CD4-positive, alpha-beta memory T cell (primary cell): ENCODE results near the gene KCTD15. TPM values are rescaled to one million over a fixed set of nuclear protein-coding genes. Genes with fewer than 3 reads are reported as not detected.

ENCODE experiments used
- CTCF ChIA-PET: fragments of 350-600 bp; sonication (Branson Sonifier 250); formaldehyde crosslinking; loops from one replicate; lab custom pipeline; 2021; ENCODE audit warnings: inconsistent platforms; ENCODE audit not compliant: partially characterized antibody; lab: Charles Lee
- POLR2A ChIA-PET: fragments of 350-600 bp; sonication (Branson Sonifier 250); formaldehyde crosslinking; loops from one replicate; lab custom pipeline; 2021; ENCODE audit not compliant: partially characterized antibody; lab: Charles Lee
- DNase-seq, 5 donors: peaks; one replicate each; pipeline versions ENCODE4 v3.0.0 to v3.0.0-alpha.2; 2020 to 2022; ENCODE audit warnings: mixed read lengths in 1 of 5
- H3K27ac ChIP-seq: one replicate; pipeline ENCODE4 v1.7.0; 2013; ENCODE audit warnings: low read depth, low read length
- H3K27me3 ChIP-seq: 2 replicates; pipeline ENCODE4 v1.7.0; 2013; ENCODE audit warnings: mild to moderate bottlenecking, low read length, moderate library complexity; ENCODE audit not compliant: insufficient read depth
- H3K36me3 ChIP-seq: 2 replicates; pipeline ENCODE4 v1.7.0; 2013; ENCODE audit warnings: mild to moderate bottlenecking, low read length, moderate library complexity; ENCODE audit not compliant: insufficient read depth
- H3K4me1 ChIP-seq: 2 replicates; pipeline ENCODE4 v1.7.0; 2013; ENCODE audit warnings: mild to moderate bottlenecking, low read length, moderate library complexity; ENCODE audit not compliant: insufficient read depth
- H3K4me3 ChIP-seq, 2 donors: one replicate each; pipeline ENCODE4 v1.7.0; 2013; ENCODE audit warnings: low read length in 2 of 2, mild to moderate bottlenecking in 1 of 2
- H3K9me3 ChIP-seq, 2 donors: one replicate each; pipeline ENCODE4 v1.7.0; 2013; ENCODE audit warnings: low read length in 2 of 2, control low read depth in 1 of 2; ENCODE audit not compliant: control insufficient read depth in 1 of 2
- H3K27ac Mint-ChIP-seq, 7 donors: one replicate each; pipeline ENCODE4 v1.8.0; 2020 to 2021; ENCODE audit warnings: mixed read lengths in 7 of 7, mild to moderate bottlenecking in 6 of 7, inconsistent platforms in 3 of 7, moderate library complexity in 3 of 7
- H3K27me3 Mint-ChIP-seq, 2 donors: one replicate each; pipeline ENCODE4 v1.8.0; 2020 to 2021; ENCODE audit warnings: mixed read lengths in 2 of 2
- H3K36me3 Mint-ChIP-seq, 2 donors: one replicate each; pipeline ENCODE4 v1.8.0; 2020 to 2021; ENCODE audit warnings: mixed read lengths in 2 of 2, inconsistent platforms in 1 of 2, mild to moderate bottlenecking in 1 of 2
- H3K4me1 Mint-ChIP-seq, 4 donors: one replicate each; pipeline ENCODE4 v1.8.0; 2020 to 2021; ENCODE audit warnings: mixed read lengths in 4 of 4, mild to moderate bottlenecking in 1 of 4
- H3K4me3 Mint-ChIP-seq, 8 donors: one replicate each; pipeline ENCODE4 v1.8.0; 2020 to 2021; ENCODE audit warnings: mixed read lengths in 8 of 8, mild to moderate bottlenecking in 7 of 8, moderate library complexity in 6 of 8, inconsistent platforms in 3 of 8
- H3K9me3 Mint-ChIP-seq, 8 donors: one replicate each; pipeline ENCODE4 v1.8.0; 2020 to 2021; ENCODE audit warnings: mixed read lengths in 8 of 8, mild to moderate bottlenecking in 5 of 8, inconsistent platforms in 3 of 8, moderate library complexity in 1 of 8
- intact Hi-C: fragments of 100-400 bp; cut with micrococcal nuclease; formaldehyde crosslinking; loops from one replicate; pipeline ENCODE4 v1.15.1; 2023
- polyA plus RNA-seq, 2 donors: library from polyadenylated mRNA; unstranded; fragments of 300-500 nt; fragmentation: Illumina TruSeq; gene quantifications; one replicate each; pipeline ENCODE4 v1.2.3, GENCODE V29; 2021
- total RNA-seq, 2 experiments: library from RNA; stranded (reverse); gene quantifications; one replicate each; pipeline ENCODE4 v1.2.3, GENCODE V29; 2021

The KCTD15 gene
- total and polyA plus RNA-seq, 4 experiments from 2014 or later = 0.68 to 11.0 (median 5.8) TPM

DNA sequence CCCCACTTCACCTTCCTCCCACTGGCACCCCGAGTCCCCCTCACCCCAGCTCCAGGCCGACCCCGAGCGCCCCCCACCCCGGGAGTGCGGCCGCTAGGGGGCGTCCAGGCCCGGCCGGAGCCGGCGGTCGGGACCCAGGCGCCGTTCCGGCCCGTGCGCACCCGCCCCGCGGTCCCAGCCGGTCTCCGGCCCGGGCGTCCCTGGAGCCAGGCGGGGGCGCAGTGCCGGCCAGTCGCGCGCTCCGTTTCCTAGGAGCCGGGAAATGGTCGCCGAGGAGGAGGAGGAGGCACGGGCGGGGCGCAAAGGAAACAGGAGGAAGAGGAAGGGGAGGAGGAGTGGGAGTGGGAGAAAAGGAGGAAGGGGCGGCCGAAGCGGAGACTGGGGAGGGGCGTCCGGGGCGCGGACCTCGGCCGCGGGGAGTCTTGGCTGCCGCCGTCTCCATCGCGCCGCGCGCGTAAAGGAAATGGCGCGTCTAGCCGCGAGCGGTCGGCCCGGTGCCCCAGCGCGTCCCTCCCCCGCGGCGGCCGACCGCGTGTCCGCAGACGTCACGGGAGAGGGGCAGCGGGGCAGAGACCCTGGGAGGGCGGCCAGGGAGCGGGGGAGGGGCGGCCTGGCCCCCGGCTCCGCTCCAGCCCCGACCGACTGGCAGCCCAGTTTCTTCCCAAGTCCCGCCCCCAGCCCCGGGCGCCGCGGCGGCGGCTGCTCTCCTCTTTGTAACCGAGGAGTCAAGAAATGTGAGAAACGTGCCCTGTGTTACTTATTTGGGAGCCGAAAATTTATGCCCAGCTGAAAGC is 1.1 kb upstream of the KCTD15 start:
- Histone ChIP-seq H3K36me3 (no peaks in the 10 kb centered on the region), H3K27ac (peak overlapping the region; percentile 15), H3K9me3 (no peaks in the 10 kb centered on the region), H3K4me3 (peak overlapping the region in 1 of 2 donors; percentile 35), H3K27me3 (peaks cover 11% of the 10 kb centered on the region), H3K4me1 (peaks cover 14% of the 10 kb centered on the region)
- Mint-ChIP-seq H3K4me1 (peaks cover 3 to 29% (median 5%) of the 10 kb centered on the region in 4 donors), H3K9me3 (peaks cover 0 to 1% (median 0%) of the 10 kb centered on the region in 8 donors), H3K27me3 (peaks cover 13 to 17% of the 10 kb centered on the region in 2 donors), H3K27ac (peak overlapping the region in 3 of 7 donors; percentile 16 to 77 (median 47)), H3K4me3 (peak overlapping the region; percentile 74 to 87 (median 78)), H3K36me3 (no peaks in the 10 kb centered on the region)
- intact Hi-C loops = loop anchor here (1.0 to 5.0 kb wide), 3 partner anchors 25 to 302 kb away; no protein-coding TSS in a partner anchor
- ChIA-PET POLR2A (interaction anchor here (0.9 to 4.3 kb wide), 7 partner anchors 11 to 203 kb away, joined by 4 to 55 read pairs (median 12); no protein-coding TSS in a partner anchor), CTCF (interaction anchor here (0.8 to 2.3 kb wide), 14 partner anchors 8 to 340 kb away, joined by 3 to 16 read pairs (median 6); no protein-coding TSS in a partner anchor)
- DNase-seq = peak; percentile 31 to 54 (median 45)

GRCh38 chr19:33797802-33798671 is 1.4 kb downstream of the KCTD15 start:
- intact Hi-C loops = loop anchor here (5.0 kb wide), 2 partner anchors 199 to 299 kb away; no protein-coding TSS in a partner anchor
- peaks cover 14% of the 10 kb centered on the region for H3K4me1 ChIP-seq
- peak in 1 of 5 donors; percentile 30 for DNase-seq
- Mint-ChIP-seq H3K9me3 (peaks cover 0 to 1% (median 0%) of the 10 kb centered on the region in 8 donors), H3K36me3 (no peaks in the 10 kb centered on the region), H3K4me1 (peaks cover 0 to 23% (median 3%) of the 10 kb centered on the region in 4 donors), H3K27me3 (peaks cover 9 to 13% of the 10 kb centered on the region in 2 donors), H3K4me3 (peak overlapping the region; percentile 79 to 90 (median 89)), H3K27ac (peak overlapping the region in 5 of 7 donors; percentile 10 to 80 (median 73))
- no peak overlapping the region for H3K27ac ChIP-seq
- H3K36me3 ChIP-seq = no peaks in the 10 kb centered on the region
- CTCF ChIA-PET = interaction anchor here (0.7 to 2.3 kb wide), 6 partner anchors 8 to 1541 kb away, joined by 3 to 9 read pairs (median 6); no protein-coding TSS in a partner anchor
- peaks cover under 1% of the 10 kb centered on the region for H3K27me3 ChIP-seq
- no peaks in the 10 kb centered on the region for H3K9me3 ChIP-seq
- H3K4me3 ChIP-seq = peak overlapping the region in 1 of 2 donors; percentile 47
- POLR2A ChIA-PET = interaction anchor here (0.9 to 4.3 kb wide), 6 partner anchors 7 to 137 kb away, joined by 3 to 55 read pairs (median 15); no protein-coding TSS in a partner anchor

GRCh38 chr19:33798681-33799111 is 2.0 kb downstream of the KCTD15 start:
- Mint-ChIP-seq H3K4me3 (peak overlapping the region in 7 of 8 donors; percentile 33 to 80 (median 61)), H3K4me1 (peaks cover 0 to 23% (median 3%) of the 10 kb centered on the region in 4 donors), H3K36me3 (no peaks in the 10 kb centered on the region), H3K27me3 (peaks cover 6 to 8% of the 10 kb centered on the region in 2 donors), H3K9me3 (peaks cover 0 to 1% (median 0%) of the 10 kb centered on the region in 8 donors), H3K27ac (peak overlapping the region in 1 of 7 donors; percentile 67)
- POLR2A ChIA-PET = interaction anchor here (4.3 kb wide), 1 partner anchor 22 kb away, joined by 55 read pairs; no protein-coding TSS in a partner anchor
- Histone ChIP-seq H3K4me1 (peaks cover 14% of the 10 kb centered on the region), H3K27ac (no peak overlapping the region), H3K9me3 (no peaks in the 10 kb centered on the region), H3K4me3 (no peak overlapping the region), H3K27me3 (no peaks in the 10 kb centered on the region), H3K36me3 (no peaks in the 10 kb centered on the region)
- CTCF ChIA-PET = no interaction called here
- intact Hi-C loops = loop anchor here (5.0 kb wide), 2 partner anchors 199 to 299 kb away; no protein-coding TSS in a partner anchor
- no peak for DNase-seq

DNA sequence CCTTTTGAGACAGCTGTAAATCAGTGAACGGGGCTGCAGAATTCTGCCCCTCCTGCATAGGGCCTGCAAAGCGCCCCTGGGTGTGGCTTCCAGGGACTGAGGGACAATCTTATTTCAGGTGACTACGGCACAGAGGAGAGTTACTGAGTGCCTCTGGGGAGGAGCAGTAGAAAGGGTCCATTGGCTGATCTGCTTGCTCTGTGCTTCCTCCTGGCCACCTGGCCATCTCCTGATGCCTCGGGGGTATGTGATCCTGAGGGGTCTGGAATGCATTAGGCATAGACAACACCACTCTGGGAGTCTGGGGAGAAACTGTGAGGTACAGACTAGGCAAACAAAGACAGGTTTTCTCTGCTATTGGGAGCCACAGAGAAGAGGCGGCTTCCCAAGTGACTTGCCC is 2.8 kb downstream of the KCTD15 start:
- Mint-ChIP-seq H3K36me3 (no peaks in the 10 kb centered on the region), H3K4me1 (peaks cover 0 to 23% (median 3%) of the 10 kb centered on the region in 4 donors), H3K9me3 (peaks cover 0 to 1% (median 0%) of the 10 kb centered on the region in 8 donors), H3K27ac (peak overlapping the region in 2 of 7 donors; percentile 21 to 65), H3K4me3 (peak overlapping the region in 3 of 8 donors; percentile 13 to 52 (median 22)), H3K27me3 (peaks cover 5 to 7% of the 10 kb centered on the region in 2 donors)
- Histone ChIP-seq H3K36me3 (no peaks in the 10 kb centered on the region), H3K27ac (no peak overlapping the region), H3K27me3 (no peaks in the 10 kb centered on the region), H3K4me3 (no peak overlapping the region), H3K4me1 (peaks cover 13% of the 10 kb centered on the region), H3K9me3 (no peaks in the 10 kb centered on the region)
- DNase-seq = no peak
- intact Hi-C loops = loop anchor here (5.0 kb wide), 2 partner anchors 198 to 298 kb away; no protein-coding TSS in a partner anchor
- ChIA-PET CTCF (no interaction called here), POLR2A (no interaction called here)

DNA sequence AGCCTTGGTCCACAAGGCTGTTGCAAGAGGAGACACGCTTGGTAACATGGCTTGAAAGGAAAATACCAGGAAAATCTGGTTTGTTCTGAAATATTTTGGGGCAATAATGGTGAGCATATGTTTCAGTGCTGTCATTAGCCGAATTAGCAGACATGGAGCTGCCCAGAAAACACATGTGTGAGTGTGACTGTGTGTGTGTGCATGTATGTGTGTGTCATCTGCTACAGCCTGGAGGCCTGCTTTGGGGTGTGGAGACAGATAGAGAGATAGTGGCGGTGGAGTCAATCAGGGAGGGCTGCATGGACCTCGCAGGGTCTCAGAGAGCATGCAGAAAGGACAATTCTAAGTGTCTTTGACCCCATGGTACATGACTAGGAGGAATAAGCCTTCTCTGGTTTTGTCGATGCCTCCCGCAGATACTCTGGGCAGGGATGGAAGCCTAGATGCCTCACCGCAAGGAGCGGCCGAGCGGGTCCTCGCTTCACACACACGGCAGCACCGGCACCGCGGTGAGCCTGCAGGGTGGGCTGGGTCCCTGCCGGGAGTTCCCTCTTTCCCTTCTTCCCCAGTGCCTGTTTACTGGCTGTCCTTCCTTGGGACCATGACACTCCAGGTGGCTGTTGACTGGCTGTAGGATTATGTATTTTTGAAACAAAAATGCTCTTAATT is 3.5 kb downstream of the KCTD15 start:
- no peak overlapping the region for H3K27ac ChIP-seq
- no peaks in the 10 kb centered on the region for H3K36me3 ChIP-seq
- intact Hi-C loops = no loop called here
- no peaks in the 10 kb centered on the region for H3K9me3 ChIP-seq
- CTCF ChIA-PET = no interaction called here
- Mint-ChIP-seq H3K27me3 (peaks cover 5% of the 10 kb centered on the region in 2 donors), H3K4me3 (no peak overlapping the region), H3K27ac (no peak overlapping the region), H3K9me3 (peaks cover 0 to 1% (median 0%) of the 10 kb centered on the region in 8 donors), H3K36me3 (no peaks in the 10 kb centered on the region), H3K4me1 (peaks cover 0 to 23% (median 3%) of the 10 kb centered on the region in 4 donors)
- DNase-seq = no peak
- POLR2A ChIA-PET = no interaction called here
- H3K4me1 ChIP-seq = peaks cover 7% of the 10 kb centered on the region
- H3K4me3 ChIP-seq = no peak overlapping the region
- H3K27me3 ChIP-seq = no peaks in the 10 kb centered on the region

DNA sequence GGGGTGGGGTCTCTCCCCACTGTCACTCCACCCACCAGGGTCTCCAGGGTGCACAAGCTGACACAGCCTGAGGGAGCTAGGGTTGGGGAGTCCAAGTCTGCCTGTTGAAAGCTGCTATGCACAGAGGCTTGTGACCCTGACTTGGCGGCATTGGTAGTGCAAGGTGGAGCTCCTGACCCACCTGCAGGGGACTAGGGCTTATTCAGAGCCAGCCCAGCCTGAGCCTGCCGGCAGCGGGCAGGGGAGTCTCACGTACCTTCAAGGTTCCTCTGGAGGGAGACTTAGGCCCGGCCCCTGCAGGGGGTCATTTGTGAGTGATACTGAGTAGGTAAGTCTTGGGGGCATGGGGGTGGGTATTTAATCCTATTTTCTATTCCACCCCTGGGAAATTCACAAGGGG is 4.7 kb downstream of the KCTD15 start:
- CTCF ChIA-PET = interaction anchor here (0.6 to 1.4 kb wide), 4 partner anchors 18 to 295 kb away, joined by 3 to 4 read pairs (median 3); no protein-coding TSS in a partner anchor
- no peak for DNase-seq

More for the DNA sequence above, 4.7 kb downstream of the KCTD15 start:
- intact Hi-C loops = no loop called here
- Histone ChIP-seq H3K27ac (no peak overlapping the region), H3K4me3 (no peak overlapping the region), H3K9me3 (no peaks in the 10 kb centered on the region), H3K36me3 (no peaks in the 10 kb centered on the region), H3K4me1 (peaks cover 17% of the 10 kb centered on the region), H3K27me3 (no peaks in the 10 kb centered on the region)
- Mint-ChIP-seq H3K27me3 (peaks cover 5% of the 10 kb centered on the region in 2 donors), H3K36me3 (no peaks in the 10 kb centered on the region), H3K4me1 (peaks cover 6 to 32% (median 10%) of the 10 kb centered on the region in 4 donors), H3K27ac (no peak overlapping the region), H3K9me3 (peaks cover 0 to 1% (median 0%) of the 10 kb centered on the region in 8 donors), H3K4me3 (no peak overlapping the region)
- POLR2A ChIA-PET = no interaction called here
